NCI-H1105 treated with DMSO at 0.1 percent for 48 hours (cell line): ENCODE data around the gene PPTC7.
"Not testable (repeated sequence)": the region's sequence is repeated elsewhere in the genome, so short reads cannot be mapped to it uniquely, and the experiment has no call there.

ENCODE experiments used
- DNase-seq: peaks from one replicate; lab custom pipeline; 2025; lab: John Stamatoyannopoulos, UW

PPTC7 gene

GRCh38 chr12:110536834-110537604 is 46.1 kb downstream of the PPTC7 start:
- DNase-seq: no peak

GRCh38 chr12:110534811-110535210 is 48.3 kb downstream of the PPTC7 start:
- no peak for DNase-seq

- no peak for DNase-seq
These were observed 49.5 kb downstream of the PPTC7 start for GRCh38 chr12:110533607-110534006.

GRCh38 chr12:110532644-110533043 is 50.5 kb downstream of the PPTC7 start:
- no peak for DNase-seq

- no peak for DNase-seq
These were observed 51.3 kb downstream of the PPTC7 start for GRCh38 chr12:110531741-110532333.

GRCh38 chr12:110530511-110530910 is 52.6 kb downstream of the PPTC7 start:
- no peak for DNase-seq

- DNase-seq: no peak
These were observed 54.8 kb downstream of the PPTC7 start for GRCh38 chr12:110528277-110528839.

- DNase-seq: not testable (repeated sequence)
These were observed 62.0 kb downstream of the PPTC7 start for GRCh38 chr12:110520876-110521712.

GRCh38 chr12:110518014-110518413 is 65.1 kb downstream of the PPTC7 start:
- DNase-seq: not testable (repeated sequence)

- DNase-seq: no peak
These were observed 66.1 kb downstream of the PPTC7 start for GRCh38 chr12:110516995-110517394.

GRCh38 chr12:110514363-110514762 is 68.8 kb downstream of the PPTC7 start:
- DNase-seq: no peak

- DNase-seq: no peak
These were observed 69.3 kb downstream of the PPTC7 start for GRCh38 chr12:110513842-110514241.

- DNase-seq: no peak
These were observed 75.0 kb downstream of the PPTC7 start for GRCh38 chr12:110508071-110508586.

- no peak for DNase-seq
These were observed 77.8 kb downstream of the PPTC7 start for GRCh38 chr12:110505332-110505731.

- DNase-seq: no peak
These were observed 79.7 kb downstream of the PPTC7 start for GRCh38 chr12:110503432-110503831.

GRCh38 chr12:110501752-110502738 is 81.1 kb downstream of the PPTC7 start, which contains the start of the genes RAD9B and VPS29:
Gene RAD9B, plus strand, starts transcription at chr12:110502331. Its CDS starts 7 bp downstream, at chr12:110502338.
Gene VPS29, minus strand, starts transcription at chr12:110502111. Its CDS starts 60 bp downstream, at chr12:110502051.
- peak; percentile 98 for DNase-seq

GRCh38 chr12:110501399-110501751 is 81.7 kb downstream of the PPTC7 start:
- DNase-seq: peak; percentile 57

GRCh38 chr12:110498984-110499706 is 84.0 kb downstream of the PPTC7 start:
- no peak for DNase-seq
